A549 (cell line): ENCODE data around the gene SYNE2. TPM values are rescaled to one million over a fixed set of nuclear protein-coding genes. Genes with fewer than 3 reads are reported as not detected.

Experiments
- ATAC-seq, 2 experiments: fragments of 200-7000 bp in 1 of 2; fragments of >200 bp in 1 of 2; cut with Nextera tagmentation in 1 of 2; cut with Tn5 transposase in 1 of 2; 3 replicates each; pipeline versions ENCODE4 v1.8.0 to v1.9.1; 2018 to 2020; ENCODE audit warnings: mild to moderate bottlenecking in 1 of 2, moderate library complexity in 1 of 2
- CTCF ChIA-PET: fragments of 300-600 bp; sonication (Branson Sonifier 250); formaldehyde crosslinking; extraction: SDS; loops from one replicate; lab custom pipeline; 2021; ENCODE audit warnings: antibody characterized with exemption, inconsistent platforms; lab: Yijun Ruan, JAX
- POLR2A ChIA-PET: fragments of 350-600 bp; formaldehyde crosslinking; extraction: SDS; loops from one replicate; lab custom pipeline; 2021; ENCODE audit warnings: antibody characterized with exemption, inconsistent platforms; lab: Yijun Ruan, JAX
- DNase-seq, 2 experiments: peaks; one replicate each; pipeline versions ENCODE4 v3.0.0 to v3.0.0-alpha.2; 2011 to 2016; ENCODE audit warnings: low read depth in 1 of 2, low spot score in 1 of 2
- FAIRE-seq: peaks from 2 replicates; lab custom pipeline; 2011; peaks lifted over from hg19 to GRCh38; lab: Jason Lieb, UNC
- H3K27ac ChIP-seq, 2 experiments: fragments of >200 bp; sonication (Bioruptor Twin); formaldehyde crosslinking; 3 replicates each; pipeline ENCODE4 v1.5.1; 2016 to 2017
- H3K4me1 ChIP-seq: fragments of >200 bp; sonication (Bioruptor Twin); formaldehyde crosslinking; 3 replicates; pipeline ENCODE4 v1.6.1; 2016
- H3K4me2 ChIP-seq: fragments of >200 bp; sonication (Bioruptor Twin); formaldehyde crosslinking; 3 replicates; pipeline ENCODE4 v1.6.1; 2016
- H3K4me3 ChIP-seq: fragments of >200 bp; sonication (Bioruptor Twin); formaldehyde crosslinking; 3 replicates; pipeline ENCODE4 v1.5.1; 2016
- H3K9me3 ChIP-seq: fragments of >200 bp; sonication (Bioruptor Twin); formaldehyde crosslinking; 3 replicates; pipeline ENCODE4 v1.6.1; 2016
- CHD2 ChIP-seq: fragments of 150-350 bp; IDR thresholded peaks from 2 replicates; pipeline ENCODE4 v1.6.1; 2014; ENCODE audit warnings: low read length; ENCODE audit not compliant: partially characterized antibody
- CHD4 ChIP-seq: fragments of 200-600 bp; sonication (generic); IDR thresholded peaks from 2 replicates; pipeline ENCODE4 v1.6.1; 2016; ENCODE audit warnings: antibody characterized with exemption, mild to moderate bottlenecking, borderline replicate concordance
- EHF ChIP-seq: fragments of 250-450 bp; sonication (Bioruptor Pico); IDR thresholded peaks from 2 replicates; pipeline ENCODE4 v1.5.0; 2020; ENCODE audit warnings: mild to moderate bottlenecking
- EHMT2 ChIP-seq: fragments of 200-600 bp; sonication (generic); IDR thresholded peaks from 2 replicates; pipeline ENCODE4 v1.6.1; 2016; ENCODE audit warnings: antibody characterized with exemption, low read depth, mild to moderate bottlenecking, moderate library complexity
- EP300 ChIP-seq, 2 experiments: fragments of >200 bp; sonication (Bioruptor Twin); formaldehyde crosslinking; IDR thresholded peaks; 2 replicates in 1 of 2; 3 replicates in 1 of 2; pipeline ENCODE4 v1.6.1; 2016 to 2017
- ESRRA ChIP-seq: fragments of 150-350 bp; IDR thresholded peaks from 2 replicates; pipeline ENCODE4 v1.6.1; 2014; ENCODE audit warnings: mild to moderate bottlenecking, low read length, borderline replicate concordance
- FOSB ChIP-seq: fragments of 250-450 bp; sonication (Bioruptor Pico); IDR thresholded peaks from 2 replicates; pipeline ENCODE4 v1.5.0; 2020; ENCODE audit warnings: mild to moderate bottlenecking, moderate library complexity
- FOSL2 ChIP-seq, 2 experiments: fragments of 450-650 bp in 1 of 2; fragments of >200 bp in 1 of 2; sonication (Bioruptor Twin) in 1 of 2; formaldehyde crosslinking; IDR thresholded peaks; 2 replicates each; pipeline versions ENCODE4 v1.5.0 to v1.6.1; 2016 to 2020; ENCODE audit warnings: mild to moderate bottlenecking in 1 of 2, moderate library complexity in 1 of 2
- HEYL ChIP-seq: fragments of 250-450 bp; sonication (Bioruptor Pico); IDR thresholded peaks from 2 replicates; pipeline ENCODE4 v1.8.0; 2021; ENCODE audit warnings: mild to moderate bottlenecking, moderate library complexity
- JUN ChIP-seq, 2 experiments: fragments of >200 bp; sonication (Bioruptor Twin); formaldehyde crosslinking; IDR thresholded peaks; 2 replicates in 1 of 2; 3 replicates in 1 of 2; pipeline ENCODE4 v1.6.1; 2016 to 2017
- KDM1A ChIP-seq: fragments of 200-600 bp; sonication (generic); IDR thresholded peaks from 2 replicates; pipeline ENCODE4 v1.6.1; 2016; ENCODE audit warnings: low read depth, mild to moderate bottlenecking
- MAZ ChIP-seq: fragments of 150-350 bp; IDR thresholded peaks from 2 replicates; pipeline ENCODE4 v1.6.1; 2014; ENCODE audit warnings: antibody characterized with exemption, low read depth, low read length, borderline replicate concordance
- MYC ChIP-seq: IDR thresholded peaks from 2 replicates; pipeline ENCODE4 v1.6.1; 2012; ENCODE audit warnings: mild to moderate bottlenecking, inconsistent platforms, low read length, improper control_type of control experiment, borderline replicate concordance
- NR3C1 ChIP-seq: fragments of >200 bp; sonication (Bioruptor Twin); formaldehyde crosslinking; IDR thresholded peaks from 3 replicates; pipeline ENCODE4 v1.6.1; 2017
- POLR2A ChIP-seq: IDR thresholded peaks from 2 replicates; pipeline ENCODE4 v1.6.1; 2012; ENCODE audit warnings: mild to moderate bottlenecking, low read length
- RARB ChIP-seq: fragments of 250-450 bp; sonication (Bioruptor Pico); IDR thresholded peaks from 2 replicates; pipeline ENCODE4 v1.8.0; 2021; ENCODE audit warnings: mild to moderate bottlenecking, moderate library complexity
- RFX5 ChIP-seq: fragments of 450-650 bp; IDR thresholded peaks from 2 replicates; pipeline ENCODE4 v1.7.1; 2014; ENCODE audit warnings: antibody characterized with exemption, mild to moderate bottlenecking, moderate library complexity
- RNF2 ChIP-seq: fragments of 200-600 bp; sonication (generic); IDR thresholded peaks from 2 replicates; pipeline ENCODE4 v1.6.1; 2016; ENCODE audit warnings: low read depth, mild to moderate bottlenecking, antibody characterized with exemption, moderate library complexity, borderline replicate concordance
- SREBF2 ChIP-seq: fragments of 450-650 bp; IDR thresholded peaks from 2 replicates; pipeline ENCODE4 v1.6.1; 2014; ENCODE audit warnings: mild to moderate bottlenecking, moderate library complexity
- TFCP2L1 ChIP-seq: fragments of 250-450 bp; sonication (Bioruptor Pico); IDR thresholded peaks from 2 replicates; pipeline ENCODE4 v1.5.0; 2021; ENCODE audit warnings: mild to moderate bottlenecking
- TP53 ChIP-seq: fragments of 250-450 bp; sonication (Bioruptor Pico); IDR thresholded peaks from 2 replicates; pipeline ENCODE4 v1.5.0; 2021; ENCODE audit warnings: mild to moderate bottlenecking, moderate library complexity
- ZC3H11A ChIP-seq: fragments of 450-650 bp; IDR thresholded peaks from 2 replicates; pipeline ENCODE4 v1.6.1; 2014; ENCODE audit warnings: antibody characterized with exemption, mild to moderate bottlenecking
- ZFP36 ChIP-seq: fragments of 450-650 bp; IDR thresholded peaks from 2 replicates; pipeline ENCODE4 v1.6.1; 2014; ENCODE audit warnings: borderline replicate concordance; ENCODE audit not compliant: partially characterized antibody
- WGBS: methylation state at CpG from one replicate; pipeline ENCODE4 v1.1.6; 2017; ENCODE audit errors: missing lambda C conversion rate; 5-methylcytosine and 5-hydroxymethylcytosine counted together
- polyA plus RNA-seq, 4 experiments: library from polyadenylated mRNA; depleted of rRNA in 3 of 4; stranded (reverse); fragments of >200 nt; fragmentation: RNase III in 1 of 4; extraction: RNeasy Plus Mini Kit Qiagen cat#74134 plus additional on column Dnase treatment in 1 of 4; gene quantifications; 2 replicates in 3 of 4; 3 replicates in 1 of 4; pipeline ENCODE4 v1.2.3, GENCODE V29; 2011 to 2017
- TF ChIP-seq, protein P1 (sequence below): fragments of >200 bp; sonication (Bioruptor Twin); formaldehyde crosslinking; IDR thresholded peaks from 2 replicates; pipeline ENCODE4 v1.6.1; 2016
- TF ChIP-seq, protein P2 (sequence below): fragments of 250-450 bp; sonication (Bioruptor Pico); IDR thresholded peaks from 2 replicates; pipeline ENCODE4 v1.5.0; 2021; ENCODE audit warnings: mild to moderate bottlenecking, moderate library complexity, borderline replicate concordance
- TF ChIP-seq, protein P3 (sequence below): IDR thresholded peaks from 2 replicates; pipeline ENCODE4 v1.6.1; 2012
- TF ChIP-seq, protein P4 (sequence below): IDR thresholded peaks from 2 replicates; pipeline ENCODE4 v1.6.1; 2012
- TF ChIP-seq, protein P5 (sequence below): fragments of >200 bp; sonication (Bioruptor Twin); formaldehyde crosslinking; IDR thresholded peaks from 3 replicates; pipeline ENCODE4 v1.5.1; 2016
- TF ChIP-seq, protein P6 (sequence below): fragments of 250-450 bp; sonication (Bioruptor Pico); IDR thresholded peaks from 2 replicates; pipeline ENCODE4 v1.5.0; 2020; ENCODE audit warnings: low read depth, mild to moderate bottlenecking, moderate library complexity

Gene SYNE2
- polyA plus RNA-seq, 2 of the 4 experiments (the other 2 are of a cell fraction): 3.4 to 11.3 TPM

DNA sequence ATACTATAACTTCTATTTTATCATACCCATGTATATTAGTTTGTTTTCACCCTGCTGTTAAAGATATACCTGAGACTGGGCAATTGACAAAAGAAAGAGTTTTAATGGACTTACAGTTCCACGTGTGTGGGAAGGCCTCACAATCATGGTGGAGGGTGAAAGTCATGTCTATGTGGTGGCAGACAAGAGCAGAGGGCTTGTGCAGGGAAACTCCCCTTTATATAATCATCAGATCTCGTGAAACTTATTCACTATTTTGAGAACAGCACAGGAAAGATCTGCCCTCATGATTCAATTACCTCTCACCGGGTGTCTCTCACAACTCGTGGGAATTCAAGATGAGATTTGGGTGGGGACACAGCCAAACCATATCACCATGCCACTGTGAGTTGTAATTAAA is 135.8 kb downstream of the SYNE2 start (continued):
- no peak for TF ChIP-seq JUN (IDR thresholded peaks at IDR 0.05)
- no peak for TF ChIP-seq SREBF2
- TF ChIP-seq FOSL2 (IDR thresholded peaks at IDR 0.05): no peak
- no peak for TF ChIP-seq FOSL2 (CRISPR knock-in tag; IDR thresholded peaks at IDR 0.05)
- no peak for TF ChIP-seq EHMT2

DNA sequence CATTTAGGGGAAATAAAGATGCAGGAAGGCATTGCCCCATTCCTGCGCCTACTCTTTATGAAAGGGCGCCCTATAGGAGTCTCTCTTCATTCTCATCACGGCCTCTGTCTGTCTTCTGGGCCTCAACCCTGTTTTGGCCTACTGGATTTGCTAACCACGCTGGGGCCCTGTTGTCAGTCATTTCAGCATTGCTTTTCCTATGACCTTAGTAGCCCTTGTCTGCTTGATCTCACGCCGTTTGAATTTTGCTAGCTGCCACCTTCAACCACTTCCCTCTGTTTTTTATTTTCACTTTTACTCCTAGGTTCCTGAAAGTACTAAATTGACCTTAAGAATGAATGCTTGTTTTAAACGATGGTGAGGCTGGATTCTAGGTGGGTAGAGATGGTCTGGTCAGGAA is 139.0 kb downstream of the SYNE2 start:
- Histone ChIP-seq H3K9me3 (no peaks in the 10 kb centered on the region), H3K27ac (no peak overlapping the region), H3K4me3 (no peak overlapping the region), H3K4me1 (no peaks in the 10 kb centered on the region), H3K4me2 (no peak overlapping the region)
- WGBS: 83% methylated on average over 7 of the region's 7 CpGs
- DNase-seq: no peak
- no peak for TF ChIP-seq SREBF2
- no peak for TF ChIP-seq RNF2
- no peak for TF ChIP-seq TP53 (CRISPR knock-in tag)
- no peak for TF ChIP-seq HEYL (CRISPR knock-in tag)
- no peak for TF ChIP-seq ZC3H11A
- TF ChIP-seq, protein P1, sequence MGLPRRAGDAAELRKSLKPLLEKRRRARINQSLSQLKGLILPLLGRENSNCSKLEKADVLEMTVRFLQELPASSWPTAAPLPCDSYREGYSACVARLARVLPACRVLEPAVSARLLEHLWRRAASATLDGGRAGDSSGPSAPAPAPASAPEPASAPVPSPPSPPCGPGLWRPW: no peak
- TF ChIP-seq KDM1A: no peak
- no peak for TF ChIP-seq MAZ
- TF ChIP-seq, protein P2, sequence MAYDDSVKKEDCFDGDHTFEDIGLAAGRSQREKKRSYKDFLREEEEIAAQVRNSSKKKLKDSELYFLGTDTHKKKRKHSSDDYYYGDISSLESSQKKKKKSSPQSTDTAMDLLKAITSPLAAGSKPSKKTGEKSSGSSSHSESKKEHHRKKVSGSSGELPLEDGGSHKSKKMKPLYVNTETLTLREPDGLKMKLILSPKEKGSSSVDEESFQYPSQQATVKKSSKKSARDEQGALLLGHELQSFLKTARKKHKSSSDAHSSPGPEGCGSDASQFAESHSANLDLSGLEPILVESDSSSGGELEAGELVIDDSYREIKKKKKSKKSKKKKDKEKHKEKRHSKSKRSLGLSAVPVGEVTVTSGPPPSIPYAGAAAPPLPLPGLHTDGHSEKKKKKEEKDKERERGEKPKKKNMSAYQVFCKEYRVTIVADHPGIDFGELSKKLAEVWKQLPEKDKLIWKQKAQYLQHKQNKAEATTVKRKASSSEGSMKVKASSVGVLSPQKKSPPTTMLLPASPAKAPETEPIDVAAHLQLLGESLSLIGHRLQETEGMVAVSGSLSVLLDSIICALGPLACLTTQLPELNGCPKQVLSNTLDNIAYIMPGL: no peak
- no peak for TF ChIP-seq ESRRA
- no peak for TF ChIP-seq RARB
- TF ChIP-seq MYC: no peak
- TF ChIP-seq, protein P3, sequence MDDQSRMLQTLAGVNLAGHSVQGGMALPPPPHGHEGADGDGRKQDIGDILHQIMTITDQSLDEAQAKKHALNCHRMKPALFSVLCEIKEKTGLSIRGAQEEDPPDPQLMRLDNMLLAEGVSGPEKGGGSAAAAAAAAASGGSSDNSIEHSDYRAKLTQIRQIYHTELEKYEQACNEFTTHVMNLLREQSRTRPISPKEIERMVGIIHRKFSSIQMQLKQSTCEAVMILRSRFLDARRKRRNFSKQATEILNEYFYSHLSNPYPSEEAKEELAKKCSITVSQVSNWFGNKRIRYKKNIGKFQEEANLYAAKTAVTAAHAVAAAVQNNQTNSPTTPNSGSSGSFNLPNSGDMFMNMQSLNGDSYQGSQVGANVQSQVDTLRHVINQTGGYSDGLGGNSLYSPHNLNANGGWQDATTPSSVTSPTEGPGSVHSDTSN: no peak
- no peak for TF ChIP-seq EHMT2
- no peak for TF ChIP-seq EHF (CRISPR knock-in tag)
- TF ChIP-seq, protein P4, sequence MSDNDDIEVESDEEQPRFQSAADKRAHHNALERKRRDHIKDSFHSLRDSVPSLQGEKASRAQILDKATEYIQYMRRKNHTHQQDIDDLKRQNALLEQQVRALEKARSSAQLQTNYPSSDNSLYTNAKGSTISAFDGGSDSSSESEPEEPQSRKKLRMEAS: no peak
- no peak for TF ChIP-seq CHD2
- TF ChIP-seq ZFP36: no peak
- no peak for TF ChIP-seq FOSB (CRISPR knock-in tag)
- no peak for ATAC-seq
- FAIRE-seq: no peak
- ChIA-PET CTCF (interaction anchor here (0.9 to 1.7 kb wide), 8 partner anchors 10 to 222 kb away, joined by 3 to 7 read pairs (median 3); no protein-coding TSS in a partner anchor), POLR2A (no interaction called here)

DNA sequence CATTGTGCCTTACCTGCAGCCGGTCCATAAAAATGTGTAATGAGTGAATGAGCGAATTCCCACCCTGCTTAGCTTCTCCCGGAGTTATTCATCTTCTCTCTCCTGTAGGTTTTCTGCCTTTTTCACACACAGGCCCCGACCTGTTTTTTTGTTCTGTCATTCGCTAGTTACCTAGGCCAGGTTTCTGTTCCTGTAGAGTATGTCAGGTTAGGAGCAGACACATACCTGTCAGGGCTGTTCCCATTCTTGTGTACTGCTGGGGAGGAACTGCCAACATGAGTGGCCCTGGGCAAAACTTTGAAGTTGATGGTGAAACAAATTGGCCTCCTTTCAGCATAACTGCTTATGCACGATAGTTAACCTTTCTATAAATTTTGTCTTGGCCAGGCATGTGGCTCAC is 140.1 kb downstream of the SYNE2 start:
- ChIA-PET CTCF (interaction anchor here (0.9 to 1.7 kb wide), 4 partner anchors 37 to 193 kb away, joined by 3 to 7 read pairs (median 4); no protein-coding TSS in a partner anchor), POLR2A (no interaction called here)
- Histone ChIP-seq H3K4me3 (no peak overlapping the region), H3K9me3 (no peaks in the 10 kb centered on the region), H3K4me2 (no peak overlapping the region), H3K27ac (no peak overlapping the region), H3K4me1 (no peaks in the 10 kb centered on the region)
- WGBS: 91% methylated on average over 6 of the region's 6 CpGs
- DNase-seq (no peak), FAIRE-seq (no peak), ATAC-seq (no peak)
- TF ChIP-seq, protein P2: no peak
- TF ChIP-seq TFCP2L1 (no peak), ZFP36 (no peak), ESRRA (no peak), RFX5 (no peak), NR3C1 (no peak), CHD4 (no peak), JUN (IDR thresholded peaks at IDR 0.05) (no peak), EHMT2 (no peak), EP300 (IDR thresholded peaks at IDR 0.05) (no peak), POLR2A (no peak)
- TF ChIP-seq, protein P5, sequence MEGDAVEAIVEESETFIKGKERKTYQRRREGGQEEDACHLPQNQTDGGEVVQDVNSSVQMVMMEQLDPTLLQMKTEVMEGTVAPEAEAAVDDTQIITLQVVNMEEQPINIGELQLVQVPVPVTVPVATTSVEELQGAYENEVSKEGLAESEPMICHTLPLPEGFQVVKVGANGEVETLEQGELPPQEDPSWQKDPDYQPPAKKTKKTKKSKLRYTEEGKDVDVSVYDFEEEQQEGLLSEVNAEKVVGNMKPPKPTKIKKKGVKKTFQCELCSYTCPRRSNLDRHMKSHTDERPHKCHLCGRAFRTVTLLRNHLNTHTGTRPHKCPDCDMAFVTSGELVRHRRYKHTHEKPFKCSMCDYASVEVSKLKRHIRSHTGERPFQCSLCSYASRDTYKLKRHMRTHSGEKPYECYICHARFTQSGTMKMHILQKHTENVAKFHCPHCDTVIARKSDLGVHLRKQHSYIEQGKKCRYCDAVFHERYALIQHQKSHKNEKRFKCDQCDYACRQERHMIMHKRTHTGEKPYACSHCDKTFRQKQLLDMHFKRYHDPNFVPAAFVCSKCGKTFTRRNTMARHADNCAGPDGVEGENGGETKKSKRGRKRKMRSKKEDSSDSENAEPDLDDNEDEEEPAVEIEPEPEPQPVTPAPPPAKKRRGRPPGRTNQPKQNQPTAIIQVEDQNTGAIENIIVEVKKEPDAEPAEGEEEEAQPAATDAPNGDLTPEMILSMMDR: no peak
- TF ChIP-seq, protein P6, sequence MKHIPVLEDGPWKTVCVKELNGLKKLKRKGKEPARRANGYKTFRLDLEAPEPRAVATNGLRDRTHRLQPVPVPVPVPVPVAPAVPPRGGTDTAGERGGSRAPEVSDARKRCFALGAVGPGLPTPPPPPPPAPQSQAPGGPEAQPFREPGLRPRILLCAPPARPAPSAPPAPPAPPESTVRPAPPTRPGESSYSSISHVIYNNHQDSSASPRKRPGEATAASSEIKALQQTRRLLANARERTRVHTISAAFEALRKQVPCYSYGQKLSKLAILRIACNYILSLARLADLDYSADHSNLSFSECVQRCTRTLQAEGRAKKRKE (CRISPR knock-in tag): no peak
